Upper lobe of left lung (tissue), 6 donors: ENCODE data around the gene TBC1D24. TPM values are rescaled to one million over a fixed set of nuclear protein-coding genes. Genes with fewer than 3 reads are reported as not detected.
"Not testable (repeated sequence)": the region's sequence is repeated elsewhere in the genome, so short reads cannot be mapped to it uniquely, and the experiment has no call there.

Source experiments
- ATAC-seq, 2 donors: fragments of 200-7000 bp; cut with Tn5 transposase; one replicate each; pipeline ENCODE4 v1.9.1; 2022; ENCODE audit warnings: mild to moderate bottlenecking in 2 of 2, moderate library complexity in 2 of 2; ENCODE audit not compliant: low FRiP score in 2 of 2
- DNase-seq, 2 donors: peaks; one replicate each; pipeline ENCODE4 v3.0.0-alpha.2; 2019 to 2020
- H3K27ac ChIP-seq, 4 donors: fragments of 200-600 bp; sonication (generic); one replicate each; pipeline ENCODE4 v1.5.1; 2016 to 2019
- H3K27me3 ChIP-seq, 4 donors: fragments of 200-600 bp; sonication (generic); one replicate each; pipeline ENCODE4 v1.5.1; 2017 to 2019
- H3K36me3 ChIP-seq, 4 donors: fragments of 200-600 bp; sonication (generic); one replicate each; pipeline ENCODE4 v1.5.1; 2016 to 2019
- H3K4me1 ChIP-seq, 4 donors: fragments of 200-600 bp; sonication (generic); one replicate each; pipeline ENCODE4 v1.5.1; 2018 to 2019
- H3K4me3 ChIP-seq, 4 donors: fragments of 200-600 bp; sonication (generic); one replicate each; pipeline ENCODE4 v1.5.1; 2017 to 2019; ENCODE audit warnings: mild to moderate bottlenecking in 2 of 4, moderate library complexity in 1 of 4
- H3K9me3 ChIP-seq, 4 donors: fragments of 200-600 bp; sonication (generic); one replicate each; pipeline ENCODE4 v1.5.1; 2018 to 2019
- CTCF ChIP-seq, 6 experiments: fragments of 450-650 bp in 4 of 6; fragments of 200-600 bp in 2 of 6; sonication (generic) in 2 of 6; IDR thresholded peaks; one replicate each; pipeline ENCODE4 v1.5.1; 2016 to 2019; ENCODE audit warnings: antibody characterized with exemption in 6 of 6
- EP300 ChIP-seq, 4 donors: sonication (generic); formaldehyde crosslinking; IDR thresholded peaks; one replicate each; pipeline ENCODE4 v1.5.1; 2017; ENCODE audit warnings: antibody characterized with exemption in 4 of 4, control low read depth in 2 of 4
- POLR2A ChIP-seq, 4 donors: fragments of 450-650 bp; IDR thresholded peaks; one replicate each; pipeline ENCODE4 v1.5.1; 2016 to 2017; ENCODE audit warnings: antibody characterized with exemption in 4 of 4, mild to moderate bottlenecking in 2 of 4
- POLR2AphosphoS5 ChIP-seq, 2 donors: sonication (generic); formaldehyde crosslinking; IDR thresholded peaks; one replicate each; pipeline ENCODE4 v1.5.1; 2017; ENCODE audit warnings: antibody characterized with exemption in 2 of 2
- WGBS, 2 donors: methylation state at CpG; one replicate each; pipeline ENCODE4 v1.1.5; 2017 to 2018; 5-methylcytosine and 5-hydroxymethylcytosine counted together
- total RNA-seq, 6 donors: library from RNA; depleted of rRNA in 4 of 6; stranded (reverse); fragments of >200 nt in 4 of 6; gene quantifications; one replicate each; pipeline versions ENCODE4 v1.1.0 to v1.2.1, GENCODE V29; 2016 to 2021
- donor health status: DM: no; HTN: no; CAD: no; lungs with moderate emphysema.
- donor health status: DM: no; HTN: yes; CAD: no; lungs with severe emphysema.

Gene TBC1D24
- total RNA-seq, 6 donors from 2014 or later, result 25.9 to 49.6 (median 37.2) TPM

DNA sequence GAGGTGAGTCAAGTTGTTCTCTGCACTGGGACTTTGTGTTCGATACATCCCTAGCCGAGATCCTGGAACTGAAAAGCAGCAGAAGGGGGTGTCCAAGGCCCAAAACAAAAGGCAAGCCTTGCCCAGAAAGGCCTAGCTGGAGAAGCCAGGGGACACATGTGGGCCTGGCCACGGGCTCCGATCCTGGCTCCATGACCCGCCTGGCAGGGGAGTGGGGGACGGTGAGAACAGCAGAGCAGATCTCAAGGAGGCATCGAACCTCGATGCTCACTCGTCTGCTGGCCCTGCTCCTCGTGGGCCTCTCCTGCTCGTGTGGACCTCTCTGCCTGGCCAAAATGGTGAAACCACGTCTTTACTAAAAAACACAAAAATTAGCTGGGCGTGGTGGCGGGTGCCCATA is 36.8 kb upstream of the TBC1D24 start:
- 96 to 98% methylated on average over 14 of the region's 14 CpGs for WGBS, 2 donors
- H3K9me3 ChIP-seq, result no peaks in the 10 kb centered on the region
- no peak overlapping the region for H3K27ac ChIP-seq
- no peaks in the 10 kb centered on the region for H3K27me3 ChIP-seq
- no peak for TF ChIP-seq CTCF (IDR thresholded peaks at IDR 0.05)
- no peak for TF ChIP-seq POLR2AphosphoS5 (IDR thresholded peaks at IDR 0.05)
- TF ChIP-seq POLR2A (IDR thresholded peaks at IDR 0.05), result no peak
- TF ChIP-seq EP300 (IDR thresholded peaks at IDR 0.05), result no peak
- ATAC-seq (no peak), DNase-seq (no peak)
- H3K4me1 ChIP-seq, result no peaks in the 10 kb centered on the region
- peaks cover 0 to 30% (median 8%) of the 10 kb centered on the region in 4 donors for H3K36me3 ChIP-seq
- H3K4me3 ChIP-seq, result no peak overlapping the region

GRCh38 chr16:2439598-2439997 is 35.3 kb upstream of the TBC1D24 start:
- H3K4me1 ChIP-seq, result no peaks in the 10 kb centered on the region
- H3K36me3 ChIP-seq, result peaks cover 0 to 35% (median 9%) of the 10 kb centered on the region in 4 donors
- no peaks in the 10 kb centered on the region for H3K9me3 ChIP-seq
- ATAC-seq (no peak), DNase-seq (no peak)
- TF ChIP-seq CTCF (IDR thresholded peaks at IDR 0.05) (no peak), POLR2A (IDR thresholded peaks at IDR 0.05) (no peak), POLR2AphosphoS5 (IDR thresholded peaks at IDR 0.05) (no peak)
- H3K4me3 ChIP-seq, result no peak overlapping the region
- H3K27ac ChIP-seq, result no peak overlapping the region
- no peaks in the 10 kb centered on the region for H3K27me3 ChIP-seq
- 98% methylated on average over 10 to 11 of the region's 11 CpGs for WGBS, 2 donors

GRCh38 chr16:2441143-2441804 is 33.7 kb upstream of the TBC1D24 start:
- H3K4me3 ChIP-seq, H3K9me3 ChIP-seq, H3K4me1 ChIP-seq, H3K27me3 ChIP-seq, DNase-seq, ATAC-seq, H3K27ac ChIP-seq: not testable (repeated sequence)
- 86 to 88% methylated on average over 14 of the region's 15 CpGs for WGBS, 2 donors
- H3K36me3 ChIP-seq, result peaks cover under 1 to 45% (median 16%) of the 10 kb centered on the region in 4 donors

- no peak overlapping the region for H3K4me3 ChIP-seq
- 89 to 91% methylated on average over 9 of the region's 9 CpGs for WGBS, 2 donors
- TF ChIP-seq POLR2AphosphoS5 (IDR thresholded peaks at IDR 0.05), result no peak
- no peak for TF ChIP-seq POLR2A (IDR thresholded peaks at IDR 0.05)
- no peak for TF ChIP-seq EP300 (IDR thresholded peaks at IDR 0.05)
- TF ChIP-seq CTCF (IDR thresholded peaks at IDR 0.05), result no peak
- H3K27me3 ChIP-seq, result no peaks in the 10 kb centered on the region
- no peak for DNase-seq
- ATAC-seq, result no peak
- H3K4me1 ChIP-seq, result no peaks in the 10 kb centered on the region
- H3K27ac ChIP-seq, result no peak overlapping the region
- peaks cover 4 to 45% (median 25%) of the 10 kb centered on the region in 4 donors for H3K36me3 ChIP-seq
- no peaks in the 10 kb centered on the region for H3K9me3 ChIP-seq
Observed at GRCh38 chr16:2443555-2443954, 31.4 kb upstream of the TBC1D24 start.

GRCh38 chr16:2447920-2448583 is 26.9 kb upstream of the TBC1D24 start:
- DNase-seq (no peak), ATAC-seq (no peak)
- Histone ChIP-seq H3K27me3 (no peaks in the 10 kb centered on the region), H3K4me1 (no peaks in the 10 kb centered on the region), H3K9me3 (no peaks in the 10 kb centered on the region), H3K27ac (no peak overlapping the region), H3K36me3 (peaks cover 4 to 48% (median 31%) of the 10 kb centered on the region in 4 donors), H3K4me3 (no peak overlapping the region)
- WGBS, 2 donors, result 92 to 94% methylated on average over 11 of the region's 11 CpGs
- TF ChIP-seq EP300 (IDR thresholded peaks at IDR 0.05), result no peak
- no peak for TF ChIP-seq POLR2A (IDR thresholded peaks at IDR 0.05)
- no peak for TF ChIP-seq CTCF (IDR thresholded peaks at IDR 0.05)
- no peak for TF ChIP-seq POLR2AphosphoS5 (IDR thresholded peaks at IDR 0.05)
